HG02798 (cell line): Measurements from ENCODE around the gene UBAC2.
"Not testable (repeated sequence)": the region's sequence is repeated elsewhere in the genome, so short reads cannot be mapped to it uniquely, and the experiment has no call there.

Source experiments
- ATAC-seq: cut with Tn5 transposase; IDR thresholded peaks from one replicate; pipeline ENCODE4 v1.9.1; 2021; ENCODE audit warnings: mild to moderate bottlenecking; ENCODE audit not compliant: unreplicated experiment, poor library complexity

UBAC2 gene

GRCh38 chr13:99231721-99232120, 31.1 kb downstream of the UBAC2 start:
- ATAC-seq: no peak

GRCh38 chr13:99237981-99238662, 37.5 kb downstream of the UBAC2 start:
- peak; percentile 70 for ATAC-seq

- no peak for ATAC-seq
Measured at GRCh38 chr13:99246100-99246499, 45.4 kb downstream of the UBAC2 start.

- not testable (repeated sequence) for ATAC-seq
Measured at GRCh38 chr13:99249178-99249577, 48.5 kb downstream of the UBAC2 start.

GRCh38 chr13:99249606-99250005, 49.0 kb downstream of the UBAC2 start:
- ATAC-seq: not testable (repeated sequence)

GRCh38 chr13:99250982-99251825, 50.5 kb downstream of the UBAC2 start:
- ATAC-seq: no peak

GRCh38 chr13:99251921-99252320, 51.3 kb downstream of the UBAC2 start:
- ATAC-seq: no peak

GRCh38 chr13:99254830-99255229, 54.2 kb downstream of the UBAC2 start:
- no peak for ATAC-seq

GRCh38 chr13:99255271-99255670, 54.6 kb downstream of the UBAC2 start:
- ATAC-seq: no peak

GRCh38 chr13:99256283-99256682, 55.6 kb downstream of the UBAC2 start:
- ATAC-seq: no peak

GRCh38 chr13:99256709-99257108, 56.1 kb downstream of the UBAC2 start:
- no peak for ATAC-seq

GRCh38 chr13:99257291-99257690, 56.6 kb downstream of the UBAC2 start:
- ATAC-seq: no peak

- ATAC-seq: peak; percentile 89
Measured at GRCh38 chr13:99258210-99258860, 57.7 kb downstream of the UBAC2 start, which contains the start of gene GPR18. Gene GPR18, minus strand, starts transcription at chr13:99258379. Its CDS starts 2,507 bp downstream, at chr13:99255872.

GRCh38 chr13:99258946-99259345, 58.3 kb downstream of the UBAC2 start:
- peak; percentile 77 for ATAC-seq

GRCh38 chr13:99260216-99260615, 59.6 kb downstream of the UBAC2 start:
- ATAC-seq: no peak

GRCh38 chr13:99261059-99261458, 60.4 kb downstream of the UBAC2 start:
- no peak for ATAC-seq

- no peak for ATAC-seq
Measured at GRCh38 chr13:99263126-99263785, 62.6 kb downstream of the UBAC2 start.

GRCh38 chr13:99264051-99264450, 63.4 kb downstream of the UBAC2 start:
- ATAC-seq: no peak

- no peak for ATAC-seq
Measured at GRCh38 chr13:99265162-99265800, 64.6 kb downstream of the UBAC2 start.

GRCh38 chr13:99265821-99266426, 65.3 kb downstream of the UBAC2 start:
- peak; percentile 59 for ATAC-seq
